Measurements from ENCODE around the gene CNGB1. TPM values are rescaled to one million over a fixed set of nuclear protein-coding genes. Genes with fewer than 3 reads are reported as not detected.
"Not testable (repeated sequence)": the region's sequence is repeated elsewhere in the genome, so short reads cannot be mapped to it uniquely, and the experiment has no call there.

Gene CNGB1
- total RNA-seq, 1 donor from 2014 or later, result not detected

GRCh38 chr16:57981636-57982035, 10.7 kb upstream of the CNGB1 start:
- no peak for DNase-seq (ENCODE audit: low spot score)
- H3K27me3 Mint-ChIP-seq (ENCODE audit: low read depth), result peaks cover 12% of the 10 kb centered on the region
- H3K9me3 Mint-ChIP-seq, result no peaks in the 10 kb centered on the region
- peaks cover 11% of the 10 kb centered on the region for H3K4me1 Mint-ChIP-seq (ENCODE audit: low read depth)
- H3K36me3 Mint-ChIP-seq (ENCODE audit: low read depth), result no peaks in the 10 kb centered on the region
- intact Hi-C loops (cut with micrococcal nuclease), result no loop called here
- H3K4me3 Mint-ChIP-seq (ENCODE audit: low read depth), result no peak overlapping the region
- no peak overlapping the region for H3K27ac Mint-ChIP-seq

- no peaks in the 10 kb centered on the region for H3K36me3 Mint-ChIP-seq (ENCODE audit: low read depth)
- no peak overlapping the region for H3K27ac Mint-ChIP-seq
- peaks cover 3% of the 10 kb centered on the region for H3K4me1 Mint-ChIP-seq (ENCODE audit: low read depth)
- no peak for DNase-seq (ENCODE audit: low spot score)
- H3K9me3 Mint-ChIP-seq, result no peaks in the 10 kb centered on the region
- peaks cover 5% of the 10 kb centered on the region for H3K27me3 Mint-ChIP-seq (ENCODE audit: low read depth)
- no peak overlapping the region for H3K4me3 Mint-ChIP-seq (ENCODE audit: low read depth)
- intact Hi-C loops (cut with micrococcal nuclease), result no loop called here
Observed at GRCh38 chr16:57979006-57979585, 8.2 kb upstream of the CNGB1 start.

GRCh38 chr16:57978070-57978465, 7.1 kb upstream of the CNGB1 start:
- H3K4me3 Mint-ChIP-seq (ENCODE audit: low read depth); H3K9me3 Mint-ChIP-seq; H3K36me3 Mint-ChIP-seq (ENCODE audit: low read depth); intact Hi-C loops (cut with micrococcal nuclease); H3K4me1 Mint-ChIP-seq (ENCODE audit: low read depth); H3K27me3 Mint-ChIP-seq (ENCODE audit: low read depth); H3K27ac Mint-ChIP-seq; DNase-seq (ENCODE audit: low spot score): not testable (repeated sequence)

GRCh38 chr16:57977418-57978069, 6.6 kb upstream of the CNGB1 start:
- DNase-seq (ENCODE audit: low spot score), result no peak
- Mint-ChIP-seq H3K27ac (no peak overlapping the region), H3K4me1 (ENCODE audit: low read depth) (peaks cover 2% of the 10 kb centered on the region), H3K9me3 (no peaks in the 10 kb centered on the region), H3K36me3 (ENCODE audit: low read depth) (no peaks in the 10 kb centered on the region), H3K27me3 (ENCODE audit: low read depth) (peaks cover 5% of the 10 kb centered on the region), H3K4me3 (ENCODE audit: low read depth) (no peak overlapping the region)
- intact Hi-C loops (cut with micrococcal nuclease), result no loop called here

- H3K27ac Mint-ChIP-seq, result no peak overlapping the region
- H3K36me3 Mint-ChIP-seq (ENCODE audit: low read depth), result no peaks in the 10 kb centered on the region
- H3K4me1 Mint-ChIP-seq (ENCODE audit: low read depth), result no peaks in the 10 kb centered on the region
- no peaks in the 10 kb centered on the region for H3K9me3 Mint-ChIP-seq
- no peak overlapping the region for H3K4me3 Mint-ChIP-seq (ENCODE audit: low read depth)
- intact Hi-C loops (cut with micrococcal nuclease), result no loop called here
- no peaks in the 10 kb centered on the region for H3K27me3 Mint-ChIP-seq (ENCODE audit: low read depth)
- no peak for DNase-seq (ENCODE audit: low spot score)
Observed at GRCh38 chr16:57976331-57976796, 5.4 kb upstream of the CNGB1 start.

GRCh38 chr16:57972306-57972705, 1.4 kb upstream of the CNGB1 start:
- H3K27me3 Mint-ChIP-seq (ENCODE audit: low read depth), result no peaks in the 10 kb centered on the region
- H3K4me3 Mint-ChIP-seq (ENCODE audit: low read depth), result no peak overlapping the region
- intact Hi-C loops (cut with micrococcal nuclease), result no loop called here
- no peak overlapping the region for H3K27ac Mint-ChIP-seq
- H3K36me3 Mint-ChIP-seq (ENCODE audit: low read depth), result no peaks in the 10 kb centered on the region
- DNase-seq (ENCODE audit: low spot score), result no peak
- no peaks in the 10 kb centered on the region for H3K9me3 Mint-ChIP-seq
- no peaks in the 10 kb centered on the region for H3K4me1 Mint-ChIP-seq (ENCODE audit: low read depth)

- DNase-seq (ENCODE audit: low spot score), result no peak
- no peak overlapping the region for H3K4me3 Mint-ChIP-seq (ENCODE audit: low read depth)
- H3K36me3 Mint-ChIP-seq (ENCODE audit: low read depth), result no peaks in the 10 kb centered on the region
- no peak overlapping the region for H3K27ac Mint-ChIP-seq
- H3K4me1 Mint-ChIP-seq (ENCODE audit: low read depth), result no peaks in the 10 kb centered on the region
- intact Hi-C loops (cut with micrococcal nuclease), result no loop called here
- no peaks in the 10 kb centered on the region for H3K9me3 Mint-ChIP-seq
- no peaks in the 10 kb centered on the region for H3K27me3 Mint-ChIP-seq (ENCODE audit: low read depth)
Observed at GRCh38 chr16:57971848-57972247, 920 bp upstream of the CNGB1 start.

GRCh38 chr16:57970319-57970718, 609 bp downstream of the CNGB1 start:
- Mint-ChIP-seq H3K4me1 (ENCODE audit: low read depth) (no peaks in the 10 kb centered on the region), H3K27ac (no peak overlapping the region), H3K27me3 (ENCODE audit: low read depth) (no peaks in the 10 kb centered on the region), H3K36me3 (ENCODE audit: low read depth) (no peaks in the 10 kb centered on the region), H3K9me3 (no peaks in the 10 kb centered on the region), H3K4me3 (ENCODE audit: low read depth) (no peak overlapping the region)
- intact Hi-C loops (cut with micrococcal nuclease), result no loop called here
- DNase-seq (ENCODE audit: low spot score), result no peak

GRCh38 chr16:57969451-57970123, 1.3 kb downstream of the CNGB1 start:
- H3K36me3 Mint-ChIP-seq (ENCODE audit: low read depth), result no peaks in the 10 kb centered on the region
- H3K27ac Mint-ChIP-seq, result no peak overlapping the region
- H3K4me3 Mint-ChIP-seq (ENCODE audit: low read depth), result no peak overlapping the region
- no peaks in the 10 kb centered on the region for H3K27me3 Mint-ChIP-seq (ENCODE audit: low read depth)
- H3K4me1 Mint-ChIP-seq (ENCODE audit: low read depth), result no peaks in the 10 kb centered on the region
- no peak for DNase-seq (ENCODE audit: low spot score)
- intact Hi-C loops (cut with micrococcal nuclease), result no loop called here
- no peaks in the 10 kb centered on the region for H3K9me3 Mint-ChIP-seq

GRCh38 chr16:57967916-57968315, 3.0 kb downstream of the CNGB1 start:
- Mint-ChIP-seq H3K4me3 (ENCODE audit: low read depth) (no peak overlapping the region), H3K4me1 (ENCODE audit: low read depth) (no peaks in the 10 kb centered on the region), H3K27ac (no peak overlapping the region), H3K27me3 (ENCODE audit: low read depth) (no peaks in the 10 kb centered on the region), H3K9me3 (no peaks in the 10 kb centered on the region), H3K36me3 (ENCODE audit: low read depth) (no peaks in the 10 kb centered on the region)
- no peak for DNase-seq (ENCODE audit: low spot score)
- intact Hi-C loops (cut with micrococcal nuclease), result no loop called here

GRCh38 chr16:57966986-57967385, 3.9 kb downstream of the CNGB1 start:
- Mint-ChIP-seq H3K27me3 (ENCODE audit: low read depth) (no peaks in the 10 kb centered on the region), H3K4me3 (ENCODE audit: low read depth) (no peak overlapping the region), H3K27ac (no peak overlapping the region), H3K9me3 (no peaks in the 10 kb centered on the region), H3K36me3 (ENCODE audit: low read depth) (no peaks in the 10 kb centered on the region), H3K4me1 (ENCODE audit: low read depth) (no peaks in the 10 kb centered on the region)
- DNase-seq (ENCODE audit: low spot score), result no peak
- intact Hi-C loops (cut with micrococcal nuclease), result no loop called here

- Mint-ChIP-seq H3K4me3 (ENCODE audit: low read depth) (no peak overlapping the region), H3K4me1 (ENCODE audit: low read depth) (no peaks in the 10 kb centered on the region), H3K27ac (no peak overlapping the region), H3K36me3 (ENCODE audit: low read depth) (no peaks in the 10 kb centered on the region), H3K27me3 (ENCODE audit: low read depth) (no peaks in the 10 kb centered on the region), H3K9me3 (no peaks in the 10 kb centered on the region)
- intact Hi-C loops (cut with micrococcal nuclease), result no loop called here
- no peak for DNase-seq (ENCODE audit: low spot score)
Observed at GRCh38 chr16:57966204-57966771, 4.6 kb downstream of the CNGB1 start.

- H3K4me1 Mint-ChIP-seq (ENCODE audit: low read depth), result no peaks in the 10 kb centered on the region
- no peaks in the 10 kb centered on the region for H3K36me3 Mint-ChIP-seq (ENCODE audit: low read depth)
- no peak for DNase-seq (ENCODE audit: low spot score)
- H3K27me3 Mint-ChIP-seq (ENCODE audit: low read depth), result no peaks in the 10 kb centered on the region
- H3K4me3 Mint-ChIP-seq (ENCODE audit: low read depth), result no peak overlapping the region
- H3K9me3 Mint-ChIP-seq, result no peaks in the 10 kb centered on the region
- intact Hi-C loops (cut with micrococcal nuclease), result no loop called here
- H3K27ac Mint-ChIP-seq, result no peak overlapping the region
Observed at GRCh38 chr16:57964157-57964700, 6.7 kb downstream of the CNGB1 start.

Measured in activated T-helper 2 cell treated with anti-CD3 and anti-CD28 coated beads, Interferon-gamma antibody, Interleukin-2, Interleukin-4, amounts not matched to agents 10 μg/mL and 5 μg/mL and 100 μg/mL, durations not matched to agents 14 hours and 24 hours and 36 hours (primary cell).